Measurements from ENCODE around the gene HOXB2.

- TF ChIP-seq CTCF (IDR thresholded peaks at IDR 0.05; ENCODE audit: poor library complexity, severe bottlenecking): no peak
- no peak for TF ChIP-seq EZH2 (IDR thresholded peaks at IDR 0.05; ENCODE audit: borderline replicate concordance, insufficient read depth, low read length, poor library complexity, severe bottlenecking)
- TF ChIP-seq POLR2AphosphoS5 (IDR thresholded peaks at IDR 0.05): no peak
Observed at GRCh38 chr17:48561884-48562810, 17.2 kb upstream of the HOXB2 start.
